RWPE1 (cell line): ENCODE measurements around the gene NKX2-2.
"Not testable (repeated sequence)": the region's sequence is repeated elsewhere in the genome, so short reads cannot be mapped to it uniquely, and the experiment has no call there.

Experiments
- CTCF ChIA-PET: fragments of 350-600 bp; sonication (Branson Sonifier 250); formaldehyde crosslinking; extraction: SDS; loops from one replicate; lab custom pipeline; 2021; lab: Yijun Ruan, JAX
- POLR2A ChIA-PET: fragments of 400-600 bp; formaldehyde crosslinking; extraction: SDS; loops from one replicate; lab custom pipeline; 2020; ENCODE audit warnings: antibody characterized with exemption; ENCODE audit not compliant: low non-redundant PET; lab: Yijun Ruan, JAX
- DNase-seq: peaks from one replicate; pipeline ENCODE4 v3.0.0; 2012; ENCODE audit warnings: low spot score
- H3K27ac ChIP-seq: fragments of 450-650 bp; 2 replicates; pipeline ENCODE4 v1.5.1; 2017
- CTCF ChIP-seq: fragments of 450-650 bp; conservative IDR thresholded peaks from 2 replicates; pipeline ENCODE4 v1.5.1; 2017; ENCODE audit warnings: low read depth, mild to moderate bottlenecking

NKX2-2 gene

GRCh38 chr20:21490105-21490504, 23.8 kb downstream of the NKX2-2 start:
- POLR2A ChIA-PET = no interaction called here
- CTCF ChIA-PET = interaction anchor here (1.2 kb wide), 1 partner anchor 82 kb away, joined by 3 read pairs; no protein-coding TSS in a partner anchor
- no peak for TF ChIP-seq CTCF
- DNase-seq = no peak
- no peak overlapping the region for H3K27ac ChIP-seq

- H3K27ac ChIP-seq, CTCF ChIA-PET, DNase-seq, POLR2A ChIA-PET: not testable (repeated sequence)
These were observed 33.7 kb downstream of the NKX2-2 start for GRCh38 chr20:21480144-21480543.

- POLR2A ChIA-PET = no interaction called here
- H3K27ac ChIP-seq = no peak overlapping the region
- no peak for TF ChIP-seq CTCF
- DNase-seq = no peak
- CTCF ChIA-PET = interaction anchor here (0.7 kb wide), 1 partner anchor 48 kb away, joined by 4 read pairs; the partner anchor contains the start of gene NKX2-2
These were observed 48.1 kb downstream of the NKX2-2 start for GRCh38 chr20:21465799-21466198.

GRCh38 chr20:21464916-21465315, 48.9 kb downstream of the NKX2-2 start:
- POLR2A ChIA-PET = no interaction called here
- TF ChIP-seq CTCF = no peak

More at GRCh38 chr20:21464916-21465315, 48.9 kb downstream of the NKX2-2 start:
- no peak for DNase-seq
- CTCF ChIA-PET = no interaction called here
- H3K27ac ChIP-seq = no peak overlapping the region
